Measurements from ENCODE around the gene DOHH.

Gene DOHH

GRCh38 chr19:3499738-3500428 lies 591 bp downstream of the DOHH start:
- no peak for DNase-seq

- DNase-seq, result no peak
These were observed 2.5 kb downstream of the DOHH start for GRCh38 chr19:3497757-3498520.

GRCh38 chr19:3496392-3497273 lies 3.8 kb downstream of the DOHH start:
- DNase-seq, result no peak

GRCh38 chr19:3494559-3494958 lies 5.9 kb downstream of the DOHH start:
- DNase-seq, result no peak

GRCh38 chr19:3494051-3494450 lies 6.4 kb downstream of the DOHH start:
- DNase-seq, result no peak

- no peak for DNase-seq
These were observed 6.8 kb downstream of the DOHH start for GRCh38 chr19:3493651-3494050.

- no peak for DNase-seq
These were observed 7.6 kb downstream of the DOHH start for GRCh38 chr19:3492919-3493318.

GRCh38 chr19:3492131-3492839 lies 8.2 kb downstream of the DOHH start:
- no peak for DNase-seq

- no peak for DNase-seq
These were observed 8.9 kb downstream of the DOHH start for GRCh38 chr19:3491396-3492119.

- DNase-seq, result no peak
These were observed 17.2 kb downstream of the DOHH start, which contains the start of gene SMIM44 for GRCh38 chr19:3483226-3483628. TSS of gene SMIM44 (minus strand) at chr19:3483441. CDS start at chr19:3483403, 38 bp downstream.

- DNase-seq, result no peak
These were observed 17.8 kb downstream of the DOHH start for GRCh38 chr19:3482507-3483225.

- DNase-seq, result no peak
These were observed 19.0 kb downstream of the DOHH start for GRCh38 chr19:3481241-3482090.

GRCh38 chr19:3480383-3481091 lies 19.9 kb downstream of the DOHH start, which contains the start of gene SMIM24:
TSS of gene SMIM24 (minus strand) at chr19:3480525. CDS start at chr19:3480463, 62 bp downstream.
- DNase-seq, result no peak

GRCh38 chr19:3479834-3480215 lies 20.6 kb downstream of the DOHH start:
- no peak for DNase-seq

GRCh38 chr19:3479177-3479833 lies 21.2 kb downstream of the DOHH start:
- DNase-seq, result no peak

- no peak for DNase-seq
These were observed 21.9 kb downstream of the DOHH start for GRCh38 chr19:3478409-3479176.

- DNase-seq, result no peak
These were observed 22.5 kb downstream of the DOHH start for GRCh38 chr19:3477951-3478350.

GRCh38 chr19:3477506-3477905 lies 23.0 kb downstream of the DOHH start:
- DNase-seq, result no peak
